ENCODE data around the gene CRHBP.

Gene CRHBP

GRCh38 chr5:77010243-77010642, 57.4 kb downstream of the CRHBP start:
- H3K27ac ChIP-seq = no peak overlapping the region
- H3K4me3 ChIP-seq = no peak overlapping the region

GRCh38 chr5:77011498-77011897, 58.7 kb downstream of the CRHBP start:
- no peak overlapping the region for H3K27ac ChIP-seq
- no peak overlapping the region for H3K4me3 ChIP-seq

GRCh38 chr5:77012601-77013000, 59.8 kb downstream of the CRHBP start:
- no peak overlapping the region for H3K27ac ChIP-seq
- no peak overlapping the region for H3K4me3 ChIP-seq

DNA sequence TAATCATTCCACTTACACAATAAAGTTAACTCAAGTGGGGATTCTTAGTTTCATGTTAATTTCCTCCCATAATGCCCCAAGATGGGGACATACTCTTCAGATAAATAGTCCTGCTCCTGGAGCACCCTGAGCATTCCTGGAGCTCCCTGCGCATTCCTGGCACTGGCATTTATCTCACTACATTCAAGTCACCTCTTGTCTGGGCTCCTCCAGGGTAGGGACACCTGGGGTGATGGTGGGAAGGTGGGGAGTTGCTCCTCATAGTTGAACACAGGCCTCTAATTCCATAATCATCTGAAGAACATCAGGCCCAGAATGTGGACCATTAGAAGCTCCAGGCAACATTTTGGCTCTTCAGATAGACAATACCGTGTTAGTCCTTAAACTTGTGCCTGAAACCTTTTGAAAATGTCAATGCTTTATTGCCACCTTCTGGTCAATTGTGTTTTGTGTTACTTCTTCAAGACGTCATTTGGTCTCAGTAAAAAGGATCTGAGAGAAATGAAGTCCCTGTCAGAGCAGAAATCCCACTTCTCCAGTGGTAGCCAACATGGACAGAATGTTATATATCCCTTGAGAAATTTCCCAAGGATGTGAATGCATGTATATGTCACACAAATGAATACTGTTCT, 63.2 kb downstream of the CRHBP start:
- Histone ChIP-seq H3K4me3 (no peak overlapping the region), H3K27ac (no peak overlapping the region)

GRCh38 chr5:77016962-77017361, 64.1 kb downstream of the CRHBP start:
- no peak overlapping the region for H3K4me3 ChIP-seq
- H3K27ac ChIP-seq = no peak overlapping the region

DNA sequence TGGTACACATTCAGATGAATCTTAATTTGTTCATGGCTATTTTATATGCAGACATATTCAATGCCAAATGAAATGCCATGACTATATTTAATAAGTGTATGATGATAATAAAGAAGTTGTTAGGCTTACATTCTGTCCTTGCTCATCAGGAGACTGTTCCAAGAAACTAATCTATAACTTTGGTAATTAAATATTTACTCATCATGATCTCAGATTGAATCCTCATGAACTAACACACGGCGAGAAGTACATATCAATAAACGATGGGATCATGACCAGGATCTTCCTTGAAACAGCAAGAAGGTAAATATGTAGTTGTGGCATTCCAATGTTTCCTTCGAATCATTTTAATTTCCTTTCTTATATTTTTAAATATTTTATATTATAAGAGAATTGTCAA, 64.8 kb downstream of the CRHBP start:
- no peak overlapping the region for H3K27ac ChIP-seq
- no peak overlapping the region for H3K4me3 ChIP-seq

Data from skin epidermis (tissue), 12 donors.